NCI-H446 (cell line): Measurements from ENCODE around the gene GSK3B.

ENCODE experiments used
- DNase-seq, 2 experiments: peaks; one replicate each; lab custom pipeline; 2025; lab: John Stamatoyannopoulos, UW

The GSK3B gene

DNA sequence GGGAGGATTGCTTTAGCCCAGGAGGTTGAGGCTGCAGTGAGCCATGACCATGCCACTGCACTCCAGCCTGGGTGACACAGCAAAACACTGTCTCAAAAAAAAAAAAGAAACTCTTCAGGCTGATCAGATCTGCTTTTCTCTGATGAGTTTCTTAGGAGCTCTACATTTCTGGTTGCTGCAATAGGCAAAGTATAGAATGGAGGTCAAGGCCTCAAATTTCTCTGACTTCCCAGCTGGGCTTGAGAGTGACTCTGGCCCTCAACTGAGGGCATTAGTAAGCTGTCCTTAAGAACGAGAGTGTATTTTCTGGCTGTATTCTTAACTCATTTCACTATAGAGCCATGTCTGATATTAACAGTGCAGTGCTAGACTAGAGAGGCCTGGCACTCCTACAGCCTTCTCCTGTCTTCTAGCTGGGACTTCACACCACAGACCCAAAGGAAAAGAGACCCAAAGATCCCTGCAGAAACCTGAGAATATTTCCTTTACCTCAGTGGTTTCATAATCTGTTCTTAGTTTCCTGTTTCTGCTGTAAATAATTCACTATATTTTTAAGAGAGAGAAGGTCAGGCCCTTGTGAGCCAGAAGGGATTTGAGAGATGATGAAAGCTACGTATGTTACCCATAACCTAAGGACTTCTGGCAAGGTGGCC lies 314.4 kb downstream of the GSK3B start:
- DNase-seq, result no peak

DNA sequence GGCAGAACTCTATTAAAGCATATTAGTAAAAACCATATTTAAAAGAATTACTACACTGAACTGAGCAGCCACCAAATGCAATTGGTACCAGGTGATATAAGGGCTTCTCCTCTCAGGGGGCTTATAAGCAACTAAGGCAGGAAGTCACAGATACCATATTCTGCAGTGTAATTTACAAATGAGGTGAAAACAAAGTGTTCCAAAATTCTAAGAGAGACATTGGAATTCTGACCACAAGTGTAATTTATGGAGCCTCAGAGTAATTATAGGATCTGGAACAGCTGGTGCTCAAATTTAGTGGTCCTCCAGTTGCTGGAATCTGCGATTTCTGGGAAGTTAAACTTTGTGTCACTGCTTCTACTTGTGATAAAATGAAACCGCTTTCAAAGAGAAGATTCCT lies 315.4 kb downstream of the GSK3B start:
- DNase-seq, result no peak

DNA sequence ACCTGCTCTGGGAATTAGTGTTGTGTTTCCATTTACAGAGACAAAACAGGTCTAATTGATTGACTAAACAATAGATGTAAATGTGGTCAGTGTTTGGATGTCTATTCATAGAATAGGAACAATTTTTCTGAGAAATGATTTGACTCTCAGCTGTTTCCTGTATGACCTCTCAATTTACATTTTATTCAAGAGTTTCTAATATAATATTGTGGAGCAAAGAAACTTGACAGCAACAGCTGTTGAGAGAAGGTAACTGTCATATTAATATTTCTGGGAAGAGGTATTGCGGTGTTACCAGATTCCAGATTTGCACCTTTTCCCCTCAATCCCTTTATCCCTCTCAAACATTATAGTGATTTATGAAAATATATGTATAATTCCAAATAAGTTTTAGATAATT lies 316.1 kb downstream of the GSK3B start:
- DNase-seq, result no peak

DNA sequence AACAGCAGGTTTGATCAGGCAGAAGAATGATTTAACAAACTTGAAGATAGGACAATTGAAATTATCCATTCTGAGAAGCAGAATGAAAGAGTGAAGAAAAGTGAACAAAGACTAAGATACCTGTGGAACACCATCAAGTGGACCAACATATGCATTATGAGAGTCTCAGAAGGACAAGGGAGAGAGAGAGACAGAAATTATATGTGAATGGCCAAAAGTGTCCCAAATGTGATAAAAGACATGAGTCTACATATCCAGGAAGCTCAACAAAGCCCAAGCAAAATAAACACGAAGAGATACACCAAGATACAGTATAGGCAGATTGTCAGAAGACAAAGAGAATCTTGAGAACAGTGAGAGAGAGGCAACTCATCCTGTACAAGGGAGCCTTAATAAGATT lies 317.9 kb downstream of the GSK3B start:
- DNase-seq, result no peak

DNA sequence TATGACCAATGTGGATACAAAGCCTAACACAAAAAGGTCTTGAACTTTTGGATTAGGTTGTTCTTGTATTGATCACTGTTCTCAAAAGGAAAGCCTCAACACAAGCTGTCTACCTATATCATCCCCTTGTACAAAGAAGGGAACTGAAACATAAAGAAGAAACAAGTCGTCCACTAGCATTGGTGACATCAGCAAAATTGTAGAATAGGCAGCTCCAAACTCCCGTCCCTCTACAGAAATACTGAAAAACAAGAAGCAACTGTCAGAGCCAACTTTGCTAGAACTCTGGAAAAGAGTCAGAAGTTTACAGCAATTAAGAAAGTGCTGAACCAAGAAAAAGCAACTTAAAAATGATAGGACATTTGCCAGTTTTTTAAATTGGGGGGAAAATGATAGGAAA lies 319.8 kb downstream of the GSK3B start:
- no peak for DNase-seq
